GM12878 (cell line): ENCODE results near the gene RPL38. TPM values are rescaled to one million over a fixed set of nuclear protein-coding genes. Genes with fewer than 3 reads are reported as not detected.

Source experiments
- ATAC-seq: fragments of 200-7000 bp; cut with Tn5 transposase; 3 replicates; pipeline ENCODE4 v1.9.1; 2020; ENCODE audit warnings: mild to moderate bottlenecking, moderate library complexity
- BruUV-seq: library from RNA; stranded (reverse); fragments of 400-500 nt; replicated peaks from 2 replicates; lab custom pipeline; 2021; lab: Mats Ljungman, UMichigan
- CTCF ChIA-PET: fragments of 300-600 bp; sonication (Branson Sonifier 250); formaldehyde crosslinking; extraction: SDS; loops from one replicate; lab custom pipeline; 2021; ENCODE audit warnings: inconsistent platforms; lab: Yijun Ruan, JAX
- POLR2A ChIA-PET: fragments of 350-600 bp; formaldehyde crosslinking; extraction: SDS; loops from one replicate; lab custom pipeline; 2021; ENCODE audit warnings: inconsistent platforms; lab: Charles Lee
- RAD21 ChIA-PET: fragments of 300-600 bp; sonication (Branson Sonifier 250); formaldehyde crosslinking; loops from one replicate; lab custom pipeline; 2023; ENCODE audit warnings: antibody characterized with exemption; ENCODE audit not compliant: unreplicated experiment; lab: Charles Lee
- SMC1A ChIA-PET: fragments of 300-600 bp; sonication (Branson Sonifier 250); formaldehyde crosslinking; loops from one replicate; lab custom pipeline; 2023; ENCODE audit not compliant: unreplicated experiment, uncharacterized antibody; lab: Charles Lee
- DNase-seq: peaks from one replicate; pipeline ENCODE4 v3.0.0-alpha.2; 2011; ENCODE audit warnings: low read depth, low spot score
- FAIRE-seq: peaks from 3 replicates; lab custom pipeline; 2011; peaks lifted over from hg19 to GRCh38; lab: Jason Lieb, UNC
- H2AFZ ChIP-seq: 2 replicates; pipeline ENCODE4 v1.6.0; 2011; ENCODE audit warnings: low read depth, low read length, control low read depth; ENCODE audit not compliant: control insufficient read depth
- H3K27ac ChIP-seq: 2 replicates; pipeline ENCODE4 v1.5.1; 2011; ENCODE audit warnings: control low read depth; ENCODE audit not compliant: control insufficient read depth, insufficient read depth
- H3K27me3 ChIP-seq, 2 experiments: replicated peaks in 1 of 2; 2 replicates each; pipeline versions ENCODE4 v1.6.0 to v1.6.1; 2011; ENCODE audit warnings: low read length in 1 of 2; ENCODE audit not compliant: control insufficient read depth in 2 of 2, insufficient read depth in 2 of 2
- H3K36me3 ChIP-seq, 2 experiments: 2 replicates each; pipeline ENCODE4 v1.5.1; 2011; ENCODE audit warnings: low read length in 1 of 2; ENCODE audit not compliant: control insufficient read depth in 2 of 2, insufficient read depth in 2 of 2
- H3K4me1 ChIP-seq: 2 replicates; pipeline ENCODE4 v1.6.1; 2011; ENCODE audit warnings: mild to moderate bottlenecking, low read length, moderate library complexity, mixed read lengths; ENCODE audit not compliant: control insufficient read depth, insufficient read depth
- H3K4me2 ChIP-seq: 2 replicates; pipeline ENCODE4 v1.6.0; 2011; ENCODE audit warnings: control low read depth; ENCODE audit not compliant: control insufficient read depth, insufficient read depth
- H3K4me3 ChIP-seq: fragments of 200-600 bp; sonication (generic); 2 replicates; pipeline ENCODE4 v1.5.1; 2016
- H3K79me2 ChIP-seq: 2 replicates; pipeline ENCODE4 v1.6.0; 2011; ENCODE audit warnings: low read length; ENCODE audit not compliant: control insufficient read depth, insufficient read depth
- H3K9ac ChIP-seq: 2 replicates; pipeline ENCODE4 v1.8.0; 2011; ENCODE audit warnings: low read length, control low read depth, mixed read lengths; ENCODE audit not compliant: control insufficient read depth, insufficient read depth
- H3K9me3 ChIP-seq: replicated peaks from 3 replicates; pipeline ENCODE4 v1.5.1; 2011; ENCODE audit warnings: mild to moderate bottlenecking, low read length; ENCODE audit not compliant: control insufficient read depth, insufficient read depth
- H4K20me1 ChIP-seq: 2 replicates; pipeline ENCODE4 v1.6.0; 2011; ENCODE audit not compliant: control insufficient read depth, insufficient read depth
- BRCA1 ChIP-seq: IDR thresholded peaks from 2 replicates; pipeline ENCODE4 v1.6.1; 2011; ENCODE audit warnings: low read depth, low read length, improper control_type of control experiment
- DPF2 ChIP-seq: fragments of 450-650 bp; IDR thresholded peaks from 2 replicates; pipeline ENCODE4 v1.6.1; 2017; ENCODE audit warnings: mild to moderate bottlenecking
- HCFC1 ChIP-seq: fragments of 150-350 bp; IDR thresholded peaks from 2 replicates; pipeline ENCODE4 v1.6.1; 2014; ENCODE audit warnings: low read length
- HDAC6 ChIP-seq: fragments of 200-600 bp; sonication (generic); IDR thresholded peaks from one replicate; pipeline ENCODE4 v1.8.0; 2017; ENCODE audit warnings: antibody characterized with exemption; ENCODE audit not compliant: unreplicated experiment
- KAT2A ChIP-seq: conservative IDR thresholded peaks from 2 replicates; pipeline ENCODE4 v1.6.1; 2011; ENCODE audit warnings: low read depth, low read length; ENCODE audit not compliant: control insufficient read depth
- NR2C2 ChIP-seq: IDR thresholded peaks from 2 replicates; pipeline ENCODE4 v1.6.1; 2011; ENCODE audit warnings: borderline replicate concordance, low read depth; ENCODE audit not compliant: control insufficient read depth, insufficient read length
- PML ChIP-seq: IDR thresholded peaks from 2 replicates; pipeline ENCODE4 v1.6.1; 2012; ENCODE audit warnings: low read length, inconsistent platforms
- POU2F2 ChIP-seq: IDR thresholded peaks from 3 replicates; pipeline ENCODE4 v1.6.1; 2011; ENCODE audit warnings: low read depth, mild to moderate bottlenecking, low read length, borderline replicate concordance
- RBBP5 ChIP-seq: fragments of 200-600 bp; sonication (generic); conservative IDR thresholded peaks from 2 replicates; pipeline ENCODE4 v1.6.1; 2016
- SPI1 ChIP-seq: IDR thresholded peaks from 2 replicates; pipeline ENCODE4 v1.6.1; 2011; ENCODE audit warnings: low read depth, mild to moderate bottlenecking, low read length, moderate library complexity, borderline replicate concordance; ENCODE audit not compliant: insufficient read depth
- STAT3 ChIP-seq: IDR thresholded peaks from 2 replicates; pipeline ENCODE4 v1.6.1; 2011; ENCODE audit warnings: low read depth, low read length, improper control_type of control experiment
- ZNF24 ChIP-seq: fragments of 450-650 bp; IDR thresholded peaks from 2 replicates; pipeline ENCODE4 v1.6.1; 2017; ENCODE audit warnings: antibody characterized with exemption, mild to moderate bottlenecking
- WGBS: methylation state at CpG from one replicate; pipeline ENCODE4 v1.1.6; 2016; ENCODE audit warnings: low lambda C conversion rate; ENCODE audit not compliant: insufficient replicate concordance, insufficient coverage; ENCODE audit errors: missing lambda C conversion rate; 5-methylcytosine and 5-hydroxymethylcytosine counted together
- in situ Hi-C: fragments of 300-500 bp; cut with MboI; formaldehyde crosslinking; loops from 9 replicates; pipeline ENCODE4 v1.14.3; 2018; ENCODE audit warnings: mixed read lengths
- intact Hi-C: fragments of 100-400 bp; cut with micrococcal nuclease; formaldehyde crosslinking; loops from one replicate; pipeline ENCODE4 v1.14.2; 2022; ENCODE audit not compliant: unreplicated experiment
- polyA plus RNA-seq, 11 experiments: library from polyadenylated mRNA; depleted of rRNA in 4 of 11; unstranded in 6 of 11; stranded (reverse) in 5 of 11; fragments of >200 nt; fragmentation: Nextera tagmentation in 4 of 11; fragmentation: Illumina TruSeq in 1 of 11; extraction: Ambion mirVana in 4 of 11; extraction: Trizol in 1 of 11; gene quantifications; 1 replicate in 1 of 11; 2 replicates in 10 of 11; pipeline versions ENCODE4 v1.2.1 to v1.2.3, GENCODE V29; 2011 to 2016; ENCODE audit warnings: inconsistent platforms in 2 of 11, missing spikeins in 2 of 11, low read depth in 1 of 11
- total RNA-seq, 4 experiments: library from RNA; depleted of rRNA in 3 of 4; stranded (reverse); fragments of >200 nt in 3 of 4; fragmentation: Illumina TruSeq in 1 of 4; extraction: Trizol in 1 of 4; gene quantifications; 2 replicates each; pipeline versions ENCODE4 v1.2.1 to v1.2.3, GENCODE V29; 2013 to 2021
- TF ChIP-seq, protein P1 (sequence below): IDR thresholded peaks from 2 replicates; pipeline ENCODE4 v1.6.1; 2011; ENCODE audit warnings: mild to moderate bottlenecking, low read depth, low read length, moderate library complexity; ENCODE audit not compliant: insufficient replicate concordance
- TF ChIP-seq, protein P2 (sequence below): fragments of 450-650 bp; IDR thresholded peaks from 2 replicates; pipeline ENCODE4 v1.6.1; 2017; ENCODE audit warnings: low read depth, mild to moderate bottlenecking, moderate library complexity

Gene RPL38
- total and polyA plus RNA-seq, 10 of the 15 experiments (the other 5 are each of a cell fraction or from before 2014, with no cell fraction given): 1,318 to 4,938 (median 2,673) TPM

DNA sequence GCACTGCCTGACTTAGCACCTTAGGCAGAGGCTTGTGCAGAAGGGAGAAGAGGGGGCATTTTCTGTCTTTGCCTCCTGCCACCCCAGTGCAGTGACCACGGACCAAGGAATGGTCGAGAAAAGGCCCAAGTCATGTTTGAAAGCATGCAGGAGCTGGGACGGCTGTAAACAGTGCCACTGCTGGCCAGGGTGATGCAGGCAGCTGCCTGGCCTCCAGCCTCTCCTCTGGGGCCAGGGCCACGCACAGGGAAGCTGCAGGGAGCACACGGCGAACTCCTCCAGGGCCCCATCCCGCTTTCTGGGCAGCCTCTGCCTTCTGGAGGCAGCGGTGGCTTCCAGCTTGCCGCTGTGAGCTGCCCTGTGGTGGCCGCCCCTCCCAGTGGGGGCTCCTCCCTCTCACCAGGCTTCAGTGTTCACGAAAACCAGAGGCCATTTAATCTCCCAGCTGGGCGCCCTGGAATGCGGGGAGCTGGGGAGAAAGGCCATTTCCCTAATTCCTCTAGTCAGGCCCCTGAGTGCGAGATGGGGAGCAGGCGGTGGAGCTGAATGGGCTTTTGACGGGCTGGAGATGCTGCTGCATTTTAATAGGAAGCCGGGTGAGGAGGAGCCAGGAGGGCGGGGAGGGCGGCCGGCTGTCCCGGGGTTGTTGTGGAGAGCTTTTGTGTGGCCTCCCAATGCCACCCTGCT lies 41.8 kb downstream of the RPL38 start:
- Histone ChIP-seq H3K79me2 (no peaks in the 10 kb centered on the region), H3K27me3 (no peaks in the 10 kb centered on the region), H3K9me3 (no peaks in the 10 kb centered on the region; the same call in 2 of the 3 replicates), H3K36me3 (peaks cover 0 to 2% of the 10 kb centered on the region in 2 experiments; a peak in 2 of 4 replicates), H3K27ac (no peak overlapping the region)
- WGBS: 61% methylated on average over 21 of the region's 21 CpGs
- in situ Hi-C loops (no loop called here), intact Hi-C loops (no loop called here)
- POLR2A ChIA-PET: no interaction called here
- FAIRE-seq (no peak), DNase-seq (no peak)
- no TSS peak for BruUV-seq
- TF ChIP-seq, protein P1, sequence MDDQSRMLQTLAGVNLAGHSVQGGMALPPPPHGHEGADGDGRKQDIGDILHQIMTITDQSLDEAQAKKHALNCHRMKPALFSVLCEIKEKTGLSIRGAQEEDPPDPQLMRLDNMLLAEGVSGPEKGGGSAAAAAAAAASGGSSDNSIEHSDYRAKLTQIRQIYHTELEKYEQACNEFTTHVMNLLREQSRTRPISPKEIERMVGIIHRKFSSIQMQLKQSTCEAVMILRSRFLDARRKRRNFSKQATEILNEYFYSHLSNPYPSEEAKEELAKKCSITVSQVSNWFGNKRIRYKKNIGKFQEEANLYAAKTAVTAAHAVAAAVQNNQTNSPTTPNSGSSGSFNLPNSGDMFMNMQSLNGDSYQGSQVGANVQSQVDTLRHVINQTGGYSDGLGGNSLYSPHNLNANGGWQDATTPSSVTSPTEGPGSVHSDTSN: no peak
- TF ChIP-seq POU2F2: no peak
- TF ChIP-seq ZNF24: no peak
- no peak for TF ChIP-seq HCFC1
- no peak for TF ChIP-seq STAT3
- TF ChIP-seq, all 136 proteins: peak for 0
- Histone ChIP-seq H3K4me1 (no peaks in the 10 kb centered on the region), H3K4me2 (no peak overlapping the region), H3K4me3 (no peak overlapping the region), H4K20me1 (no peaks in the 10 kb centered on the region), H3K9ac (no peak overlapping the region), H2AFZ (no peak overlapping the region)
- CTCF ChIA-PET: interaction anchor here (0.7 kb wide), 1 partner anchor 29 kb away, joined by 4 read pairs; no protein-coding TSS in a partner anchor
- SMC1A ChIA-PET: no interaction called here
- RAD21 ChIA-PET: no interaction called here
- no peak for ATAC-seq

DNA sequence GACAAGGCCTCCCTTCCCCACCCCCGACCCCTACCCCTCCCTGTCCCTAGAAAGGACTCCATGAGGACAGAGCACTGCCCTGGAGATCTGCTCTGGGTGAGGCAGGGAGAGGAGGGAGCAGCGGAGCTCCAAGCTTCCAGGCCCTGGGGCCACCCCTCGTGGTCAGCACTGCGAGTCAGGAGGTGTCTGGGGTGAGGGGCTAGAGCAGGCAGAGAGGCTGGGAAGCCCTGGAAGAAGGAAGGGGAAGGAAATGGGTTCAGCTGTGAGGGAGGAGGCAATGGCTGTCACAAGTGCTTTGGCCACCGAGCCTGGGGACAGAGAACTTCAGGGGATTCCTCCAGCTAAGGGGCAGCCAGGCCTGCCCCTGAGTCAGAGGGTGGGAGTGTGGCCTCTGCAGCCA lies 42.4 kb downstream of the RPL38 start:
- H3K4me3 ChIP-seq: no peak overlapping the region
- FAIRE-seq: no peak
- intact Hi-C loops (no loop called here), in situ Hi-C loops (no loop called here)
- peaks cover 0 to 2% of the 10 kb centered on the region in 2 experiments; a peak in 2 of 4 replicates for H3K36me3 ChIP-seq
- ChIA-PET SMC1A (no interaction called here), RAD21 (no interaction called here), POLR2A (no interaction called here)
- WGBS: 4% methylated on average over 5 of the region's 5 CpGs
- H3K79me2 ChIP-seq: no peaks in the 10 kb centered on the region
- H3K4me1 ChIP-seq: no peaks in the 10 kb centered on the region
- no peak for TF ChIP-seq PML
- TF ChIP-seq KAT2A: no peak
- TF ChIP-seq, protein P2, sequence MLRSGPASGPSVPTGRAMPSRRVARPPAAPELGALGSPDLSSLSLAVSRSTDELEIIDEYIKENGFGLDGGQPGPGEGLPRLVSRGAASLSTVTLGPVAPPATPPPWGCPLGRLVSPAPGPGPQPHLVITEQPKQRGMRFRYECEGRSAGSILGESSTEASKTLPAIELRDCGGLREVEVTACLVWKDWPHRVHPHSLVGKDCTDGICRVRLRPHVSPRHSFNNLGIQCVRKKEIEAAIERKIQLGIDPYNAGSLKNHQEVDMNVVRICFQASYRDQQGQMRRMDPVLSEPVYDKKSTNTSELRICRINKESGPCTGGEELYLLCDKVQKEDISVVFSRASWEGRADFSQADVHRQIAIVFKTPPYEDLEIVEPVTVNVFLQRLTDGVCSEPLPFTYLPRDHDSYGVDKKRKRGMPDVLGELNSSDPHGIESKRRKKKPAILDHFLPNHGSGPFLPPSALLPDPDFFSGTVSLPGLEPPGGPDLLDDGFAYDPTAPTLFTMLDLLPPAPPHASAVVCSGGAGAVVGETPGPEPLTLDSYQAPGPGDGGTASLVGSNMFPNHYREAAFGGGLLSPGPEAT: no peak
- TF ChIP-seq NR2C2: no peak
- TF ChIP-seq RBBP5: no peak
- TF ChIP-seq HDAC6: no peak
- TF ChIP-seq SPI1: no peak
- no peak for TF ChIP-seq DPF2
- no peak for TF ChIP-seq BRCA1
- TF ChIP-seq, all 136 proteins: peak for 0
- CTCF ChIA-PET: no interaction called here
- no peak for DNase-seq
- Histone ChIP-seq H3K4me2 (no peak overlapping the region), H3K9ac (no peak overlapping the region), H3K9me3 (no peaks in the 10 kb centered on the region; the same call in 2 of the 3 replicates), H3K27ac (no peak overlapping the region), H3K27me3 (no peaks in the 10 kb centered on the region), H2AFZ (no peak overlapping the region), H4K20me1 (no peaks in the 10 kb centered on the region)
- ATAC-seq: no peak
- no TSS peak for BruUV-seq
